GM19455 (cell line): Measurements from ENCODE around the gene ROR2.

ENCODE experiments used
- ATAC-seq: cut with Tn5 transposase; IDR thresholded peaks from one replicate; pipeline ENCODE4 v1.9.1; 2021; ENCODE audit not compliant: unreplicated experiment

The ROR2 gene

DNA sequence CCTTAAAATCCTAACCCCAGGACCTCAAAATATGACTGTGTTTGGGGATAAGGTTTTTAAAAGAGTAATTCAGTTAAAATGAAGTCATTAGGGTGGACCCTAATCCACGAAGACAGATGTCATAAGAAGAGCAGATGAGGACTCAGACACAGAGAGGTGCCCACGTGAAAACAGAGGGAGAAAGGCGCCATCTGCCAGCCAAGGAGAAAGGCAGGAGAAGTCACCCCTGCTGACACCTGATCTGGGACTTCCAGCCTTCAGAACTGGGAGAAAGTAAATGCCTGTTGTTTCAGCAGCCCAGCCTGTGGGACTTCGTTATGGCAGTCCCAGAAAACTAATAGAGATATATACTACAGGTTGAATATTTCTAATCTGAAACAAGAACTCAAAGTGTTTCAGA lies 67.4 kb downstream of the ROR2 start:
- no peak for ATAC-seq

DNA sequence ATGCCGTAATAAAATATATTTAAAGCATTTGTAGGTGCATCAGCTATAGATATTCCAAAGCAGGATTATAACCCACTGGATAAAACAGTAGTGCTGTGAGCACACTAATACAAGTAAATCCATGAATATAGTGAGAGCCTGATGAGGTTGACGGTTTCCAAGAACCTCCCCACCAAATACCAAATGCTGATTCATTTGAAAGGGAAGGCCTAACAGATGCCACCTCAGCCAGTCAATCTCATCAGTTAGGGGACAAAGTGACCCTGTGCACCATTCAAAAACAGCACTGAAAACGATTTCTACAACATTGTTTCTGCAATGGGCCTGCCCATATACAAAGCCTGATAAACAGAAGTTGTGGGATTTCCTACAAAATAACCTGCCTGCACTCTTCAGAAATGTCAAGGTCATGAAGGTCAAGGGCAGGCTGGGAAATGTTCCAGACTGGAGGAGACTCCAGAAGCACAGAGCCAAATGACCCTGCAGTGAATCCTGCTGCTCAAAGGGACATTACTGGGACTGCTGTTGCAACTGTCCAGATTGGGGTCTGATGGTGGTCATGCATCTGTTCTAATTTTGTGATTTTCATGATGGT lies 69.6 kb downstream of the ROR2 start:
- no peak for ATAC-seq

DNA sequence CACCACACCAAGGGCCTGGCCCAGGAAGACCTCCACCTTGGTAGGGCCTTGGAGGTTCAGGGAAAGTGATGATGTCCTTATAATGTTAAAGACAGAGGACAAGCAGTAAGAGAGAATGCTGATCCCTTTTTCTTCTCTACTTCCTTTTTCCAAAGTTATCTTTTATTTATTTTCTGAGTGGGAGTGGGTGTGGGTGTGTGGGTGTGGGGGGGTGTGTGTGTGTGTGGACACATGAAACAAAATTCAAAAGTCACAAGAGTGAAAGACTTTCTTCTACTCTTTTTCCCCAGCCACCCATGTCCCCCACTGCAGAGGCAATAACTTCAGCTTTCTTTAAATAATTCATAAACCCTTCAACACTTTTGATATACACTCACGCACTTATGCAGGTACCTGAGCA lies 70.8 kb downstream of the ROR2 start:
- no peak for ATAC-seq

DNA sequence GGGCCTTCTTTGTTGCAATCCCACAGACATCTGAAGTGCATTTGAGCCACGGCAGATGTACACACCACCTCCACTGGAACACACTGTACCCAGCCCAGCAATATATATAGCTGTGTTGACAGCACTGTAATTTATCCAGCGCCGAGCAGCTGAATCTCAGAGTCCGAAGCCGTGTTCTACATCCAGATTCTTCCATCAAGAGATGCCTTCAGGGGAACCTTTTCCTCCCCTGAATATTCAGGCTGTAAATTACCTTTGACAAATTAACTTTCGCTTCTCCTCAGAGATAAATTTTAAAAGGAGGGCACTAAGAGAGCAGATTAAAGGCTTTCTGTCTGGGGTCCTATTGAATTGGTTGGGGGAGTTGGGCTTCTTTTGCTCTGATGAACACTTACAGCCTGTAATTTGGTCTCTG lies 76.4 kb downstream of the ROR2 start:
- no peak for ATAC-seq

- ATAC-seq = no peak
These were observed 81.2 kb downstream of the ROR2 start for GRCh38 chr9:91868732-91869391.

DNA sequence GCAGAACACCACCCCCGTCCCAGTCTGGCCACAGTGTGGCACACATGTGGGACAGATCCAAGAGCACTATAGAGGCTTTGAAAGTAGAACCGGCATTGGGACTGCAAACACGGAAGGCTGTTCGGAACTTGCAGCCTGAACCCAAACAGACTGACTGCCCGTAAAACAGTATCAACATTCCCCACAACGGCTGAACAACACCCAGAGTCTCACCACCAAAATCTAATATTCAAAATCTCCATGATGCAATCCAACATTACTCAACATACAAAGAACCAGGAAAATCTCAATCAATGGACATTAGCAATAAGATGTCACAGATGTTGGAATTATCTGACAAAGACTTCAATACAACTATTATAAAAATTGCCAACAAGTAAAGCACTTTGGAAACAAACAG lies 82.3 kb downstream of the ROR2 start:
- ATAC-seq = no peak

GRCh38 chr9:91865041-91865440 lies 85.0 kb downstream of the ROR2 start:
- ATAC-seq = no peak

DNA sequence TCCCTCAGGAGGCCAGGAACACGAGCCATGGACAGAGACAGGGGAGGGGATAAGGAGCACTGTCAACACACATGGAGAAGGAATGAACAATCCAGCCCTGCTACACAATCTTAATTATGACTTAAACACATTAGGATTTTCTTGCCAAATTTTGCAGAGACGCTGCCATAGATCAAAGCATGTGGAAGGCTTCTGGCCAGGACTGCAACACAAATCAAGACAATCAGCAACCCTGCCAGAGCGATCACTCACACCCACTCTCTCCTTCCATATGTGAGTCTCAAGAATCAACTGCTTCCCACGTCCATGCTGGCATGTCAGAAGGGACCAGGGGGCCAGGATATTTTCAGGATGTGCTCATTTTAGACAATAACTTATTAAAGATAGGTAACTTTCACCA lies 85.6 kb downstream of the ROR2 start:
- no peak for ATAC-seq

GRCh38 chr9:91863469-91863868 lies 86.6 kb downstream of the ROR2 start:
- ATAC-seq = no peak

- ATAC-seq = no peak
These were observed 91.6 kb downstream of the ROR2 start for GRCh38 chr9:91858213-91859030.

GRCh38 chr9:91857291-91858212 lies 92.5 kb downstream of the ROR2 start:
- ATAC-seq = no peak

GRCh38 chr9:91856419-91856818 lies 93.6 kb downstream of the ROR2 start:
- no peak for ATAC-seq

DNA sequence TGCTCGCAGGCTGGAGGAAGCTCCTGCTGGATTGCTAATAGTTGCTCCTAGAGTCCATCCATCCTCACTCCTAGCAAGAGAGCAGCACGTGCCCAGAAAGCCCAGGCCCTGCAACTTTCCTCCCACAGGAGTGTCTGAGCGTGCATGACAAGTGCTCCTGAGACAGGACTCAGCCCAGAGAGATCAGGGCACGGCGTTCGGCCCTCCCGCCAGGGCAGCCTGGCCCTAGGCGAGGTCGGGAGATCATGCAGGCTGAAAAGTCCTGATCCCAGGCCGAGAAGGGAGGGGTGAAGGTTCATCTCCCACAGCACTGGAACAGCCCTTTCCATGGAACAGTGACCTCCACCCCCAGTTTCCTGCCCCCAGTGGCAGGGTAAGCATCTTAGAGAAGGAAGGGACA lies 94.8 kb downstream of the ROR2 start:
- ATAC-seq = no peak

DNA sequence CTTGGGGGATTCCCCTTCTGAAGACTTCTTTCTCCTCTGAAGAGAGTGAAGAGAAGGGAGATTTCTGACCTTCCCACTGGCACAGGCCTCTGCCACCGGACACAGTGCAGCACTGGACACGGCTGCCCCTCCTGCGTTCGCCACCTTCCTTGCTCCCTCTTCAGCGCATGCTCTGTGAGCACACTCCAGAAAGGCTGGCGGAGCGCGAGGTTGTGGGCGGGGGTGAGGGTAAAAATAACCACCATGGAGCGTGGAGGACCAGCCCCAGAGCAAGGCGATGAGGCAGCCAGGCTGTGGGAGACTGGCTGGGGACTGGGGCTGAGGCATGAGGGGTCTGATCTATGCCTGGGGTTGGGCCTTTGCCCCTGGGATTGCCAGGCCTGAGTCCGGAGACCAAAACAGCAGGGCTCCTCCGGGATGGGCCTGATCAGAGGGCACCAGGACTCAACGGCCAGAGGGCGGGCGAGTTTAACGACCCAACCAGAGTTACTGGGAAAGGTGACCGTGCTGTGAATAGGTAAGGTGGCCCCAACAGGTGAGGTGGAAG lies 97.2 kb downstream of the ROR2 start:
- ATAC-seq = no peak

- ATAC-seq = no peak
These were observed 100.3 kb downstream of the ROR2 start for GRCh38 chr9:91849694-91850093.

DNA sequence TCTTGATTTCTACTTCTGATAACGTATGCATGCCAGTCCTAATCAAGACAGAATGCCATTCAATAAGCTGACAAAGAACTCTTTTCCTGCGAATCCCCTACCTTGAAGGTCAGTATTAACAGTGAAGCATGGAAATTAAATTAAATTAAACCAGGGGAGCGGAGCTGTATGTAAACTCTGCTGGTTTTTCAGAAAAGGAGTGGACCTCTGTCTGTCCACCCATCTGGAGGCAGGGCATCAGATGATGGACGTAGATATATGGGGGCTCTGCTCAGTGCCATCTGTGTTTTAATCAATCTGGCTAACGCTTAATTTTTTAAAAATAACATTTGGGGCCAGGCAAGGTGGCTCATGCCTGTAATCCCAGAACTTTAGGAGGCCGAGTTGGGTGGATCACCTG lies 101.9 kb downstream of the ROR2 start:
- ATAC-seq = no peak

GRCh38 chr9:91847581-91848091 lies 102.4 kb downstream of the ROR2 start:
- ATAC-seq = no peak

DNA sequence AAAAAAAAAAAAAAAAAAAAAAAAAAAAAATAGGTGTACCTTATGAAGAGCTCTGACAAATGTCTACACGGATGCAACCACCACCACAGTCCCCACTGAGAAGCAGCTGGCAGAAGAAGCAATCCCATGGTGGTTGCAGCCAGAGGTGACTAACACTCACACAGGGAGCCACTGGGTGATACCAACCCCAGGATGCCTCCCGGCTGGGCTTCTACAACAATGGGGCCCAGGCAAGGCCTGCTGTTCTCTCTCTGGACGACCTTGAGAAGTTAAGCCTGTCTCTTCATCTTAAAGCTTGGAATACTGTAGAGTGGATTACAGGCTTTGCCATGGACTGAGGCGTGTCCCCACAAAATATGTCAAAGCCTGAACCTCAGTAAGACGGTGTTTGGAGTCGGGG lies 104.1 kb downstream of the ROR2 start:
- no peak for ATAC-seq

DNA sequence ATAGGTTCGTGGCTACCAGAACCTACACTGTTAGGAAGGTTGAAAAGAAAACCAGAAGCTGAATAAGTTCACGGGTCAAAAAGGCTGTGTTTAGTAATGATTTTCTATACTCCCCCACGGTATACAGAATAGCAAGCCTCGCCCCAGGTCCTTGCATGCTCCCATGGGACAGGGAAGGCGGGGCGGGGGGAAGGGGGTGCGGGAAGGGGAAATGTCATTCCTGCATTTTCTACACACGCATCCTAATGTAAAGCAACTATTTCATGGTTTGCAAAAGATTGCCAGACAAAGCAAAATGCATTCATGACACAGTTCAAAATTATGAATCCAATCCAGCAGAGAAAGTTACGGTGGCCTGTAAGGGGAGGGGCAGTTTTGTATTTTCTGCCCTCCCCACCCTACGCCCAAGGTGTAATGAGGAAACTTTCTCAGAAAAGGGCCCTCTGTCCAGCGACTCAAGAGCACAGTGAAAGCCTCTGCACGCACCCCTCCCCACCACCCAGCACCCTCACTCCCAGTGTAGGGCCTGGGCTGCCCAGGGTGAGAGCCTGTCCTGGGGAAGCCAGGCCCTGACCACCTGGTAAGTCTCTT lies 105.2 kb downstream of the ROR2 start:
- no peak for ATAC-seq

- ATAC-seq = no peak
These were observed 105.8 kb downstream of the ROR2 start for GRCh38 chr9:91844190-91844589.
